AG10803 (cell line): ENCODE results near the gene DIAPH2.
A peak's percentile ranks its signal among the peaks of the same experiment; 100 is the strongest.

ENCODE experiments used
- DNase-seq: peaks from one replicate; pipeline ENCODE4 v3.0.0; 2010; ENCODE audit warnings: low read depth
- H3K4me3 ChIP-seq: 2 replicates; pipeline ENCODE4 v1.5.1; 2011; ENCODE audit warnings: mild to moderate bottlenecking, low read length, control low read depth
- CTCF ChIP-seq: conservative IDR thresholded peaks from 2 replicates; pipeline ENCODE4 v1.5.1; 2011; ENCODE audit warnings: mild to moderate bottlenecking, low read length, control low read depth, inconsistent platforms

The DIAPH2 gene

GRCh38 chrX:97046867-97047266 lies 362.2 kb downstream of the DIAPH2 start:
- no peak for TF ChIP-seq CTCF
- no peak for DNase-seq
- H3K4me3 ChIP-seq, result no peak overlapping the region

GRCh38 chrX:97050392-97050791 lies 365.8 kb downstream of the DIAPH2 start:
- no peak for TF ChIP-seq CTCF
- peak; percentile 0 for DNase-seq
- no peak overlapping the region for H3K4me3 ChIP-seq

- no peak for TF ChIP-seq CTCF
- H3K4me3 ChIP-seq, result no peak overlapping the region
- DNase-seq, result no peak
Measured at GRCh38 chrX:97057349-97057909, 372.8 kb downstream of the DIAPH2 start.

DNA sequence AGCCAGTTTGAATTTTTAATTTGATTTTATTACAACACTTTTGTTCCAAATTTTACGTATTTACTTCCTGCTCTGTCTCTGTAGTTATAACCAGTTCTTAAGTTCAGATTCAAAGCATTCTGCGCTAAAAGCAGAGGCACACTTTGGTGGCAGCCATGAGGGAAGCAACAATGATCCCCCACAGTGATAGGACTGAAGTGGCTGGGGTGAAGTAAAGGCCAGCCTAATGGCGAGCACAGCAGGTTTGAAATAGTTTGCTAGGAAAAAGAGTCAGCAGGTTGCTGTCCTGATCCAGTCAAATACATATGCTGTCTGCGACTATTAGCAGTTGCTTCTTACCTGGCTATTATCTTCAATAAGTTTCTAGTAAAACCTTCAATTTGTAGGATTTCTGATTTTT lies 375.4 kb downstream of the DIAPH2 start:
- TF ChIP-seq CTCF, result no peak
- H3K4me3 ChIP-seq, result no peak overlapping the region
- no peak for DNase-seq

- no peak overlapping the region for H3K4me3 ChIP-seq
- no peak for DNase-seq
- no peak for TF ChIP-seq CTCF
Measured at GRCh38 chrX:97065066-97065465, 380.4 kb downstream of the DIAPH2 start.

DNA sequence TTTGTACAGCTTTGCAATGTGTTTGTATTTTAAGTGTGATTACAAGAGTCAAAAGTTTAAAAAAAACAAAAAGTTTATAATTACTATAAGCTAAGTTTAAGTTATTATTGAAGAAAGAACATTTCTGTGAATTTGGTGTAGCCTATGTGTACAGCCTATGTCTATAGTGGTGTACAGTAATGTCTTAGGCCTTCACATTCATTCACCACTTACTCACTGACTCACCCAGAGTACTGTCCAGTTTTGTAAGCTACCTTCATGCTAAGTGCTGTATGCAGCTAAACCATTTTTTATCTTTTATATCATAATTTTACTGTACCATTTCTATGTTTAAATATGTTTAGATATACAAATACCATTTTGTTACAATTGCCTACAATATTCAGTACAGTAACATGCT lies 381.3 kb downstream of the DIAPH2 start:
- DNase-seq, result peak; percentile 1
- no peak overlapping the region for H3K4me3 ChIP-seq
- no peak for TF ChIP-seq CTCF

DNA sequence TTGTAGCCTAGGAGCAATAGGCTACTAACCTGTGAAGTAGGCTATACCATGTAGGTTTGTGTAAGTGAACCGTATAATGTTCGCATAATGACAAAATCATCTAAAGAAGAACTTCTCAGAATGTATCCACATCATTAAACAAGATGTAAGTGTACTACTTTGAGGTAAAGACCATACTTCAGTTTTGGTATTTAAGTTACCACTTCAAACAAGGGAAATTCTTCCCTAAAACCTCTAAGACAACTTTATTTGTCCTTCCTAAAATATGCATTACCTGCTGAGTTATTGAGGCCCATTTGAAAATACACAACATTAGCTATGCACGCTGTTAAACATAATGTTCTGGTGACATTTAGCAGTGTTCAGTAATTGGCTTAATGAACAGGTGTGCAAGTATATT lies 381.7 kb downstream of the DIAPH2 start:
- no peak for TF ChIP-seq CTCF
- DNase-seq, result no peak
- H3K4me3 ChIP-seq, result no peak overlapping the region
